SK-N-SH (cell line): ENCODE results near the gene FAM222B. TPM values are rescaled to one million over a fixed set of nuclear protein-coding genes. Genes with fewer than 3 reads are reported as not detected.
A peak's percentile ranks its signal among the peaks of the same experiment; 100 is the strongest.

Source experiments
- CTCF ChIA-PET: fragments of 300-600, 350-600 bp; formaldehyde crosslinking; extraction: SDS; loops from one replicate; lab custom pipeline; 2021; lab: Yijun Ruan, JAX
- POLR2A ChIA-PET: fragments of 350-600 bp; sonication (Branson Sonifier 250); formaldehyde crosslinking; extraction: SDS; loops from one replicate; lab custom pipeline; 2020; ENCODE audit warnings: antibody characterized with exemption, inconsistent platforms; lab: Yijun Ruan, JAX
- DNase-seq: peaks from one replicate; pipeline ENCODE4 v3.0.0; 2012
- H2AFZ ChIP-seq: fragments of 200-600 bp; sonication (generic); 2 replicates; pipeline ENCODE4 v1.8.1; 2016; ENCODE audit warnings: antibody characterized with exemption, mild to moderate bottlenecking, low read depth
- H3F3A ChIP-seq: fragments of 200-600 bp; sonication (generic); replicated peaks from 2 replicates; pipeline ENCODE3; 2016; ENCODE audit warnings: antibody characterized with exemption, mild to moderate bottlenecking; ENCODE audit not compliant: insufficient read depth
- H3K27ac ChIP-seq, 2 experiments: fragments of 200-500 bp in 1 of 2; fragments of 200-600 bp in 1 of 2; sonication (Bioruptor generic) in 1 of 2; sonication (generic), shearing (Covaris generic) in 1 of 2; 2 replicates each; pipeline versions ENCODE4 v1.5.1 to v1.6.1; 2014 to 2016; ENCODE audit warnings: low read depth in 2 of 2, inconsistent platforms in 1 of 2, low read length in 1 of 2, mild to moderate bottlenecking in 1 of 2, mixed read lengths in 1 of 2
- H3K27me3 ChIP-seq: fragments of 200-600 bp; sonication (generic), shearing (Covaris generic); 2 replicates; pipeline ENCODE4 v1.6.1; 2016; ENCODE audit warnings: mixed run types; ENCODE audit not compliant: insufficient read depth
- H3K36me3 ChIP-seq, 2 experiments: fragments of 200-500 bp in 1 of 2; fragments of 200-600 bp in 1 of 2; sonication (Bioruptor generic) in 1 of 2; sonication (generic) in 1 of 2; replicated peaks in 1 of 2; 2 replicates each; pipeline versions ENCODE3 to v1.5.1; 2014 to 2016; ENCODE audit warnings: low read length in 1 of 2, mild to moderate bottlenecking in 1 of 2; ENCODE audit not compliant: insufficient read depth in 2 of 2, control insufficient read depth in 1 of 2
- H3K4me1 ChIP-seq, 2 experiments: fragments of 200-500 bp in 1 of 2; fragments of 200-600 bp in 1 of 2; sonication (Bioruptor generic) in 1 of 2; sonication (generic), shearing (Covaris generic) in 1 of 2; 2 replicates each; pipeline versions ENCODE4 v1.5.1 to v1.6.1; 2014 to 2016; ENCODE audit warnings: low read depth in 1 of 2, low read length in 1 of 2, mixed run types in 1 of 2; ENCODE audit not compliant: insufficient read depth in 2 of 2, control insufficient read depth in 1 of 2
- H3K4me2 ChIP-seq: fragments of 200-600 bp; sonication (generic), shearing (Covaris generic); 2 replicates; pipeline ENCODE4 v1.6.1; 2017; ENCODE audit warnings: mixed run types
- H3K4me3 ChIP-seq, 2 experiments: fragments of 200-500 bp in 1 of 2; fragments of 200-600 bp in 1 of 2; sonication (Bioruptor generic) in 1 of 2; sonication (generic), shearing (Covaris generic) in 1 of 2; 2 replicates each; pipeline versions ENCODE4 v1.5.1 to v1.8.1; 2014 to 2016; ENCODE audit warnings: low read depth in 2 of 2, inconsistent platforms in 1 of 2, low read length in 1 of 2, mild to moderate bottlenecking in 1 of 2, mixed read lengths in 1 of 2, moderate library complexity in 1 of 2
- H3K79me2 ChIP-seq: fragments of 200-600 bp; sonication (generic); 2 replicates; pipeline ENCODE4 v1.8.1; 2017; ENCODE audit warnings: mild to moderate bottlenecking; ENCODE audit not compliant: insufficient read depth
- H3K9ac ChIP-seq: fragments of 200-600 bp; sonication (generic); 2 replicates; pipeline ENCODE4 v1.6.1; 2017; ENCODE audit warnings: mixed run types
- H3K9me2 ChIP-seq: fragments of 200-600 bp; sonication (generic); 2 replicates; pipeline ENCODE4 v1.6.1; 2017; ENCODE audit warnings: mixed run types
- H3K9me3 ChIP-seq: fragments of 200-600 bp; sonication (generic); 2 replicates; pipeline ENCODE4 v1.6.1; 2017; ENCODE audit warnings: mixed run types, mild to moderate bottlenecking, moderate library complexity
- H4K20me1 ChIP-seq: fragments of 200-600 bp; sonication (generic); 2 replicates; pipeline ENCODE4 v1.6.1; 2017; ENCODE audit warnings: mild to moderate bottlenecking, mixed run types; ENCODE audit not compliant: insufficient read depth
- CHD2 ChIP-seq: fragments of 150-350 bp; IDR thresholded peaks from 2 replicates; pipeline ENCODE4 v1.6.1; 2018; ENCODE audit warnings: low read length; ENCODE audit not compliant: partially characterized antibody
- ELF1 ChIP-seq: IDR thresholded peaks from 2 replicates; pipeline ENCODE4 v1.4.0; 2012
- EP300 ChIP-seq, 2 experiments: IDR thresholded peaks; 2 replicates each; pipeline versions ENCODE4 v1.4.0 to v1.6.1; 2012; ENCODE audit warnings: borderline replicate concordance in 1 of 2, low read depth in 1 of 2, low read length in 1 of 2
- EZH2phosphoT487 ChIP-seq: fragments of 200-600 bp; sonication (generic); IDR thresholded peaks from 2 replicates; pipeline ENCODE4 v1.6.1; 2017; ENCODE audit warnings: low read depth, mixed run types, mild to moderate bottlenecking, antibody characterized with exemption, moderate library complexity, borderline replicate concordance
- FOSL2 ChIP-seq: IDR thresholded peaks from 2 replicates; pipeline ENCODE4 v1.4.0; 2012; ENCODE audit warnings: low read depth, mild to moderate bottlenecking, moderate library complexity, borderline replicate concordance
- GABPA ChIP-seq: IDR thresholded peaks from 2 replicates; pipeline ENCODE4 v1.4.0; 2012; ENCODE audit warnings: low read depth, mild to moderate bottlenecking
- GATA2 ChIP-seq: sonication (generic); formaldehyde crosslinking; IDR thresholded peaks from 2 replicates; pipeline ENCODE4 v1.5.0; 2020; ENCODE audit warnings: mild to moderate bottlenecking, missing genetic modification reagents
- IRF3 ChIP-seq: fragments of 150-350 bp; IDR thresholded peaks from 2 replicates; pipeline ENCODE4 v1.6.1; 2016; ENCODE audit warnings: mild to moderate bottlenecking, low read depth, low read length
- MAX ChIP-seq: IDR thresholded peaks from 2 replicates; pipeline ENCODE4 v1.4.0; 2012; ENCODE audit warnings: low read depth
- MEF2A ChIP-seq: IDR thresholded peaks from 2 replicates; pipeline ENCODE4 v1.4.0; 2012; ENCODE audit warnings: low read depth, borderline replicate concordance
- MXI1 ChIP-seq: IDR thresholded peaks from 2 replicates; pipeline ENCODE4 v1.6.1; 2012; ENCODE audit warnings: mild to moderate bottlenecking, low read depth, low read length, improper control_type of control experiment
- NRF1 ChIP-seq: IDR thresholded peaks from 2 replicates; pipeline ENCODE4 v1.6.1; 2012; ENCODE audit warnings: low read depth, mild to moderate bottlenecking, low read length
- POLR2AphosphoS5 ChIP-seq: IDR thresholded peaks from 2 replicates; pipeline ENCODE4 v1.6.1; 2012; ENCODE audit warnings: low read depth, low read length
- RCOR1 ChIP-seq: fragments of 150-350 bp; IDR thresholded peaks from 2 replicates; pipeline ENCODE4 v1.6.1; 2017; ENCODE audit warnings: antibody characterized with exemption, low read length
- REST ChIP-seq: IDR thresholded peaks from 2 replicates; pipeline ENCODE4 v1.6.1; 2012; ENCODE audit warnings: mild to moderate bottlenecking, low read depth, low read length, moderate library complexity
- RFX5 ChIP-seq: IDR thresholded peaks from 2 replicates; pipeline ENCODE4 v1.6.1; 2012; ENCODE audit warnings: mild to moderate bottlenecking, improper control_type of control experiment, low read length
- RXRA ChIP-seq: IDR thresholded peaks from 2 replicates; pipeline ENCODE4 v1.4.0; 2012; ENCODE audit warnings: low read depth, mild to moderate bottlenecking, borderline replicate concordance
- SMC3 ChIP-seq: IDR thresholded peaks from 2 replicates; pipeline ENCODE4 v1.6.1; 2012; ENCODE audit warnings: low read depth, low read length, improper control_type of control experiment
- TCF12 ChIP-seq: IDR thresholded peaks from 2 replicates; pipeline ENCODE4 v1.4.0; 2012
- TEAD4 ChIP-seq: IDR thresholded peaks from 2 replicates; pipeline ENCODE4 v1.4.0; 2012; ENCODE audit warnings: mild to moderate bottlenecking, borderline replicate concordance; ENCODE audit not compliant: insufficient read depth
- USF1 ChIP-seq: IDR thresholded peaks from 2 replicates; pipeline ENCODE4 v1.4.0; 2012; ENCODE audit warnings: low read depth, borderline replicate concordance
- YY1 ChIP-seq: IDR thresholded peaks from 2 replicates; pipeline ENCODE4 v1.4.0; 2012; ENCODE audit warnings: low read depth, mild to moderate bottlenecking
- ZBTB33 ChIP-seq: IDR thresholded peaks from 2 replicates; pipeline ENCODE4 v1.4.0; 2012; ENCODE audit warnings: low read depth, borderline replicate concordance
- WGBS: methylation state at CpG from one replicate; pipeline ENCODE4 v1.1.6; 2017; ENCODE audit warnings: low lambda C conversion rate; 5-methylcytosine and 5-hydroxymethylcytosine counted together
- polyA plus RNA-seq, 3 experiments: library from polyadenylated mRNA; depleted of rRNA; stranded (reverse); fragments of >200 nt; gene quantifications; 2 replicates each; pipeline ENCODE4 v1.2.3, GENCODE V29; 2012

The FAM222B gene
- polyA plus RNA-seq, 1 of the 3 experiments (the other 2 are of a cell fraction) = 9.0 TPM

GRCh38 chr17:28843816-28844148 lies 1.2 kb upstream of the FAM222B start (continued):
- no peak for TF ChIP-seq ZBTB33
- no peak for TF ChIP-seq MEF2A
- TF ChIP-seq ELF1 = no peak
- TF ChIP-seq REST = no peak
- TF ChIP-seq GABPA = no peak
- no peak for TF ChIP-seq FOSL2
- no peak for TF ChIP-seq POLR2AphosphoS5
- TF ChIP-seq IRF3 = no peak

- TF ChIP-seq RXRA = no peak
- no peak for TF ChIP-seq CHD2
- TF ChIP-seq SMC3 = no peak
- no peak for TF ChIP-seq MEF2A
- no peak for TF ChIP-seq ELF1
- TF ChIP-seq MXI1 = no peak
- no peak for TF ChIP-seq YY1
- TF ChIP-seq TEAD4 = no peak
- no peak for TF ChIP-seq EZH2phosphoT487
- no peak for TF ChIP-seq EP300 (IDR thresholded peaks at IDR 0.05; ENCODE audit: borderline replicate concordance in 1 of 2, low read depth in 1 of 2, low read length in 1 of 2)
- TF ChIP-seq RFX5 = no peak
- no peak for TF ChIP-seq RCOR1
- TF ChIP-seq GATA2 (CRISPR knock-in tag) = no peak
- no peak for TF ChIP-seq TCF12
- no peak for TF ChIP-seq USF1
- TF ChIP-seq NRF1 = no peak
- TF ChIP-seq MAX = no peak
- CTCF ChIA-PET = interaction anchor here (0.8 to 4.6 kb wide), 7 partner anchors 11 to 271 kb away, joined by 3 to 27 read pairs (median 9); partner anchors contain the start of genes FLOT2 and TLCD1
These were observed 699 bp downstream of the FAM222B start for GRCh38 chr17:28841901-28842281.

More at GRCh38 chr17:28841901-28842281, 699 bp downstream of the FAM222B start:
- POLR2A ChIA-PET = interaction anchor here (0.5 to 1.6 kb wide), 6 partner anchors 10 to 132 kb away, joined by 3 to 5 read pairs (median 3); partner anchors contain the start of gene RPL23A
- H3K4me1 ChIP-seq = peaks cover 3 to 5% of the 10 kb centered on the region in 2 experiments; a peak in 1 of 4 replicates
- DNase-seq = peak; percentile 15
- H3K9me2 ChIP-seq = no peaks in the 10 kb centered on the region
- no peaks in the 10 kb centered on the region for H4K20me1 ChIP-seq
- no peaks in the 10 kb centered on the region for H3K36me3 ChIP-seq
- peak overlapping the region; percentile 61 for H2AFZ ChIP-seq
- H3K4me3 ChIP-seq = peak overlapping the region; percentile 70 to 91
- H3K4me2 ChIP-seq = peak overlapping the region; percentile 76
- H3K27me3 ChIP-seq = no peaks in the 10 kb centered on the region
- WGBS = 8% methylated on average over 6 of the region's 6 CpGs
- no peaks in the 10 kb centered on the region for H3F3A ChIP-seq
- H3K79me2 ChIP-seq = peaks cover 55% of the 10 kb centered on the region
- peak overlapping the region; percentile 58 to 73 for H3K27ac ChIP-seq
- no peaks in the 10 kb centered on the region for H3K9me3 ChIP-seq
- peak overlapping the region; percentile 78 for H3K9ac ChIP-seq
